Brain microvascular endothelial cell (primary cell): ENCODE data around the gene FRMD6.
A peak's percentile ranks its signal among the peaks of the same experiment; 100 is the strongest.

Experiments used
- DNase-seq: peaks from one replicate; pipeline ENCODE4 v3.0.0-alpha.2; 2020
- H3K27ac ChIP-seq: fragments of 250-450 bp; sonication (Bioruptor Pico); 2 replicates; pipeline ENCODE4 v1.5.1; 2020; ENCODE audit warnings: mild to moderate bottlenecking, moderate library complexity
- H3K27me3 ChIP-seq: fragments of 250-450 bp; sonication (Bioruptor Pico); replicated peaks from 2 replicates; pipeline ENCODE4 v1.5.1; 2020; ENCODE audit warnings: mild to moderate bottlenecking
- H3K36me3 ChIP-seq: fragments of 250-450 bp; sonication (Bioruptor Pico); replicated peaks from 2 replicates; pipeline ENCODE4 v1.5.1; 2020; ENCODE audit warnings: mild to moderate bottlenecking
- H3K4me3 ChIP-seq: 2 replicates; pipeline ENCODE4 v1.5.1; 2011; ENCODE audit warnings: low read depth, mild to moderate bottlenecking, control low read depth, low read length, moderate library complexity
- in situ Hi-C: cut with HindIII; loops from 2 replicates; pipeline ENCODE4 v1.10.0; 2017; ENCODE audit warnings: low sequenced_read_pairs, low pct_ligation_motif_present
- TF ChIP-seq, protein P1 (sequence below): IDR thresholded peaks from 2 replicates; pipeline ENCODE4 v1.5.1; 2011; ENCODE audit warnings: low read depth, mild to moderate bottlenecking, moderate library complexity, low read length, control low read depth, inconsistent platforms; ENCODE audit errors: missing control alignments

FRMD6 gene

DNA sequence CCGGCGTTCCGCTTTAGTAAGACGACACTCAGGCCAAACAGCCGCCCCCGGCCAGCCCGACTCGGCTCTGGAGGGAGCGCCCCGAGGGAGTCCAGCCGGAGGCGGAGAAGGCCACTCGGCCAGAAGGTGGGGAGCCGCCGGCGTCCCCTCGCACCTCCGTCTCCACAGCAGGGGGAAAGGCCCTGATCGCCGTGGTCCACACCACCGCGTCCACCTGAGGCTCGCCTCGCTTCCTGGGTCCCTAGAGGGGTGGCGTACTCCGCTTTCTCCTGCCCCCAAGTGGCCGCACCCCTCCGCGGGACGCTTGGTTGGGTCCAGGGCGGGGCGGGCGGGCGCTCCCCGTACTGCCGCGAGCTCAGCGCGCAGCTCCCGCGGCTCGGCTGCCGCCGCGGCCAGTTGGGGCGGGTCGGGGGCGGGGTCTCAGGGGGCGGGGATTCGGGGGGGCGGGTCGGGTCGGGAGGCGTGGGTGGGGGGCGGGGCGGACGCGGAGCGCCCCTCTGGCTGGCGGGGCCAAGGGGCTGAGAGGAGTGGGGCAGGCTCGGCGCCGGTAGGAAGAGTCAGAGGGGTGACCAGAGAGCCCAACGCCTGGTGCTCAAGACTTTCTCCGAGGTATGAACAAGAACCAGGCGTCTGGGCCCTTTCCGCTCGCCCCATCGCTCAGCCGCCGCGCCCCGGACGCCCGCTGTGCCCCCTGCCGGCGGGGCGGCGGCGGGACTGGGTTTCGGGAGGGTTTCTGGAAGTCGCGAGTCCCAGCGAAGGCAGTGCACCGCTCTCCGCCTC is at the start of gene FRMD6:
Gene FRMD6, plus strand, starts transcription at position 523 of the 780 bp plus-strand sequence. CDS start 37,927 bp downstream, outside the sequence.
- in situ Hi-C loops: no loop called here
- DNase-seq: peak; percentile 90
- TF ChIP-seq, protein P1, sequence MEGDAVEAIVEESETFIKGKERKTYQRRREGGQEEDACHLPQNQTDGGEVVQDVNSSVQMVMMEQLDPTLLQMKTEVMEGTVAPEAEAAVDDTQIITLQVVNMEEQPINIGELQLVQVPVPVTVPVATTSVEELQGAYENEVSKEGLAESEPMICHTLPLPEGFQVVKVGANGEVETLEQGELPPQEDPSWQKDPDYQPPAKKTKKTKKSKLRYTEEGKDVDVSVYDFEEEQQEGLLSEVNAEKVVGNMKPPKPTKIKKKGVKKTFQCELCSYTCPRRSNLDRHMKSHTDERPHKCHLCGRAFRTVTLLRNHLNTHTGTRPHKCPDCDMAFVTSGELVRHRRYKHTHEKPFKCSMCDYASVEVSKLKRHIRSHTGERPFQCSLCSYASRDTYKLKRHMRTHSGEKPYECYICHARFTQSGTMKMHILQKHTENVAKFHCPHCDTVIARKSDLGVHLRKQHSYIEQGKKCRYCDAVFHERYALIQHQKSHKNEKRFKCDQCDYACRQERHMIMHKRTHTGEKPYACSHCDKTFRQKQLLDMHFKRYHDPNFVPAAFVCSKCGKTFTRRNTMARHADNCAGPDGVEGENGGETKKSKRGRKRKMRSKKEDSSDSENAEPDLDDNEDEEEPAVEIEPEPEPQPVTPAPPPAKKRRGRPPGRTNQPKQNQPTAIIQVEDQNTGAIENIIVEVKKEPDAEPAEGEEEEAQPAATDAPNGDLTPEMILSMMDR: peak; percentile 59
- H3K4me3 ChIP-seq: peak within 1 kb of the TSS; percentile 95
- H3K27ac ChIP-seq: peak within 1 kb of the TSS; percentile 99
- H3K27me3 ChIP-seq: no peaks in the 10 kb centered on the region
- H3K36me3 ChIP-seq: peaks cover 9% of the 10 kb centered on the region

DNA sequence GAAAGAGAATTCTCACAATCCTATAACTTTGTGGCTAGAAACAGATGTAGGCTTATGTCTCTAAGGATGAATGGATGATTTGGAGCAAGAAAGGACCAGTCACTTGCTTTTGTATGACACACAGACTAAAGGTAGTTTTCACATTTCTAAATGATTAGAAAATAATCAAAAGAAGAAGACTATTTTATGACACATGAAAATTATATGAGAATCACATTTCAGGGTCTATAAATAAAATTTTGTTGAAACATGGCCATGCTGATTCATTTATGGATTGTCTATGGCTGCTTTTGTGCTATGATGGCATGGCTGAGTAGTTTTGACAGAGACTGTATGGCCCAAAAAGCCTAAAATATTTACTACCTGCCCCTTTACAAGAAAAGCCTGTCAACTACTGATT is 49.4 kb upstream of the FRMD6 start:
- no peaks in the 10 kb centered on the region for H3K36me3 ChIP-seq
- in situ Hi-C loops: no loop called here

DNA sequence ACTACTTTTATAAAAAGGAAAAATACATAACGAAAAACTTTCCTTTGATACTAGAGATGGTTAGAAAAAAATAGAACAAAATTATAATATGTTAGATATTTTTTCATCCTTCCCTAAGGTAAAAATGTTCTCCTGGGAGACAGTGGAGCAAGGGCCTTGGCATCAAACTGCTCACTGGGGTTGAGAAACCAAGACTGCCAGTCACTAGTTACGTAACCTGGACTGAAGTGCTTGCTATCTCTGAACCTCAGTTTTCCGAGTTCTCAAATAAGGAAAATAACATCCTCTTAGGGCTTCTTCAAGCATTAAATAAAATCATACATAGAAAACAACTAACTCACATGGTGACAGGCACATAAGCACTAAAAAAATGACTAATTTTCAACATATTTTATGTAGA is 48.2 kb upstream of the FRMD6 start:
- Histone ChIP-seq H3K36me3 (no peaks in the 10 kb centered on the region), H3K27ac (peak overlapping the region; percentile 89), H3K27me3 (no peaks in the 10 kb centered on the region), H3K4me3 (no peak overlapping the region)
- in situ Hi-C loops: no loop called here
- DNase-seq: no peak
- TF ChIP-seq, protein P1: no peak

More for the DNA sequence above, 49.4 kb upstream of the FRMD6 start:
- DNase-seq: no peak
- Histone ChIP-seq H3K4me3 (no peak overlapping the region), H3K27me3 (no peaks in the 10 kb centered on the region), H3K27ac (no peak overlapping the region)
- TF ChIP-seq, protein P1: no peak

DNA sequence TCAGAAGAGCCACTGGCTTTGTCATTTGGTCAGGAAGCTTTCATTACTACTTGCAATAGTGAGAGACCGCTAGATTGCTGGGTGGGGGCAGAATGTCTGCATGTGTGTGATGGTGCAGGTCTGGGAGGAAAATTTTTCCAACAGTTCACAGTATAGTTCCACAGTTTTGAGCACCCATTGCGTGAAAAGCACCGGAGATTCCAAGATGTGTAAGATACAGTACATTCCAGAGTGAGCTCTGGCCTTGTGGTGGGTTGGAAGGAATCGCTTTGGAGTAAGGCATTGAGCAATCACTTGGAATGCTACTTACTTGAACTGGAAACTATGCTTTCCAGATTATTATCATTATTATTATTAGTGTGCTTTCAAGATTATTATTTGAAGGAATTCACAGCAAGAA is 47.6 kb upstream of the FRMD6 start:
- no peak overlapping the region for H3K4me3 ChIP-seq
- no peaks in the 10 kb centered on the region for H3K36me3 ChIP-seq
- TF ChIP-seq, protein P1: peak; percentile 1
- DNase-seq: peak; percentile 91
- in situ Hi-C loops: no loop called here
- peak overlapping the region; percentile 89 for H3K27ac ChIP-seq
- no peaks in the 10 kb centered on the region for H3K27me3 ChIP-seq

DNA sequence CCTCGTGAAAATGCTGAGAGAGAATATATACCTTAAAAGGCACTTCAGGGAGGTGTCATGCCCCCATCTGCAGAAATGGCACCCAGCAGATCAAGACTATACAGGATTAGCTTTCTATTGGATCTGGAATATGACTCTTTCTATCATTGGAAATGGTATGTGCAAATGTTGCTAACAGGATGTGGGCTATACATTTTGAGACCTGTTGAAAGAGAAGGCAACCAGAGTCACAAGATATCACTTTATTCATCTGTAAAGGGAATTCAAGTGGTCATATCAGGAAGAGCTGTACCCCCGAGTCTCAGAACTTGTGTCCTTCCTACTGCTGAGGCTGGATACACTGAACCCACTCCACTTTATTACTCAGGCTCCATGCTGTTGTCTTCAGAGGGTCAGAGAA is 46.1 kb upstream of the FRMD6 start:
- no peak overlapping the region for H3K27ac ChIP-seq
- TF ChIP-seq, protein P1: no peak
- H3K36me3 ChIP-seq: no peaks in the 10 kb centered on the region
- H3K27me3 ChIP-seq: no peaks in the 10 kb centered on the region
- in situ Hi-C loops: no loop called here
- H3K4me3 ChIP-seq: no peak overlapping the region
- DNase-seq: no peak
